WTC11 (cell line): ENCODE measurements around the gene KCNK15. TPM values are rescaled to one million over a fixed set of nuclear protein-coding genes. Genes with fewer than 3 reads are reported as not detected.
A peak's percentile ranks its signal among the peaks of the same experiment; 100 is the strongest.

Source experiments
- ATAC-seq: fragments of 200-7000 bp; cut with Tn5 transposase; 2 replicates; pipeline ENCODE4 v1.10.0; 2021; ENCODE audit warnings: mild to moderate bottlenecking, moderate library complexity
- CTCF ChIA-PET: fragments of 300-600 bp; sonication (Branson Sonifier 250); formaldehyde crosslinking; loops from one replicate; lab custom pipeline; 2021; ENCODE audit warnings: antibody characterized with exemption; lab: Charles Lee
- POLR2A ChIA-PET: fragments of 350-600 bp; sonication (Branson Sonifier 250); formaldehyde crosslinking; loops from one replicate; lab custom pipeline; 2021; ENCODE audit warnings: antibody characterized with exemption; lab: Charles Lee
- DNase-seq: peaks from one replicate; pipeline ENCODE4 v3.0.0; 2021; ENCODE audit warnings: low spot score
- H3K27ac Mint-ChIP-seq: 2 replicates; pipeline ENCODE4 v1.8.0; 2021; ENCODE audit warnings: mixed read lengths
- H3K27me3 Mint-ChIP-seq: 2 replicates; pipeline ENCODE4 v1.8.0; 2021; ENCODE audit warnings: low read depth, mild to moderate bottlenecking, moderate library complexity, mixed read lengths
- H3K36me3 Mint-ChIP-seq: 2 replicates; pipeline ENCODE4 v1.8.0; 2021; ENCODE audit warnings: mixed read lengths
- H3K4me1 Mint-ChIP-seq: 2 replicates; pipeline ENCODE4 v1.8.0; 2022; ENCODE audit warnings: mixed read lengths
- H3K4me3 Mint-ChIP-seq: 2 replicates; pipeline ENCODE4 v1.8.0; 2021; ENCODE audit warnings: mild to moderate bottlenecking, moderate library complexity, mixed read lengths
- H3K9me3 Mint-ChIP-seq: 2 replicates; pipeline ENCODE4 v1.8.0; 2021; ENCODE audit warnings: mixed read lengths
- CREB1 ChIP-seq: sonication (generic); formaldehyde crosslinking; IDR thresholded peaks from 2 replicates; pipeline ENCODE4 v1.8.0; 2023; ENCODE audit warnings: mild to moderate bottlenecking, missing genetic modification reagents
- FOXJ3 ChIP-seq: sonication (generic); formaldehyde crosslinking; IDR thresholded peaks from 2 replicates; pipeline ENCODE4 v1.9.0; 2021; ENCODE audit warnings: missing genetic modification reagents, mild to moderate bottlenecking, borderline replicate concordance
- HMGA2 ChIP-seq: fragments of 250-450 bp; sonication (Bioruptor Pico); IDR thresholded peaks from 2 replicates; pipeline ENCODE4 v1.4.0; 2021; ENCODE audit warnings: mild to moderate bottlenecking, moderate library complexity
- JUN ChIP-seq: sonication (generic); formaldehyde crosslinking; IDR thresholded peaks from 2 replicates; pipeline ENCODE4 v1.8.0; 2023; ENCODE audit warnings: mild to moderate bottlenecking, missing genetic modification reagents
- NFATC4 ChIP-seq: fragments of 250-450 bp; sonication (Bioruptor Pico); IDR thresholded peaks from 2 replicates; pipeline ENCODE4 v1.9.0; 2021; ENCODE audit warnings: mild to moderate bottlenecking
- NR2C2 ChIP-seq: sonication (generic); formaldehyde crosslinking; IDR thresholded peaks from 2 replicates; pipeline ENCODE4 v1.8.0; 2022; ENCODE audit warnings: mild to moderate bottlenecking, missing genetic modification reagents
- NR3C1 ChIP-seq: sonication (generic); formaldehyde crosslinking; conservative IDR thresholded peaks from 2 replicates; pipeline ENCODE4 v1.8.1; 2023; ENCODE audit warnings: low read depth, mild to moderate bottlenecking, missing genetic modification reagents
- PRRX2 ChIP-seq: fragments of 250-450 bp; sonication (Bioruptor Pico); IDR thresholded peaks from 2 replicates; pipeline ENCODE4 v1.8.0; 2021; ENCODE audit warnings: mild to moderate bottlenecking
- SMAD4 ChIP-seq: sonication (generic); formaldehyde crosslinking; IDR thresholded peaks from 2 replicates; pipeline ENCODE4 v1.8.0; 2022; ENCODE audit warnings: mild to moderate bottlenecking, missing genetic modification reagents
- TEAD1 ChIP-seq: sonication (generic); formaldehyde crosslinking; IDR thresholded peaks from 2 replicates; pipeline ENCODE4 v1.8.0; 2022; ENCODE audit warnings: mild to moderate bottlenecking, missing genetic modification reagents
- TP53 ChIP-seq: sonication (generic); formaldehyde crosslinking; IDR thresholded peaks from 2 replicates; pipeline ENCODE4 v1.8.1; 2023; ENCODE audit warnings: mild to moderate bottlenecking, missing genetic modification reagents
- ZNF219 ChIP-seq: sonication (generic); formaldehyde crosslinking; IDR thresholded peaks from 2 replicates; pipeline ENCODE4 v1.8.0; 2023; ENCODE audit warnings: missing genetic modification reagents, mild to moderate bottlenecking, borderline replicate concordance
- ZNF396 ChIP-seq: fragments of 250-450 bp; sonication (Bioruptor Pico); IDR thresholded peaks from 2 replicates; pipeline ENCODE4 v1.8.0; 2021; ENCODE audit warnings: mild to moderate bottlenecking, moderate library complexity, borderline replicate concordance
- total RNA-seq: library from RNA; stranded (reverse); gene quantifications from 3 replicates; pipeline ENCODE4 v1.2.3, GENCODE V29; 2021
- TF ChIP-seq, protein P1 (sequence below): sonication (generic); formaldehyde crosslinking; conservative IDR thresholded peaks from 2 replicates; pipeline ENCODE4 v1.8.1; 2023; ENCODE audit warnings: mild to moderate bottlenecking, low read depth, missing genetic modification reagents, moderate library complexity
- TF ChIP-seq, protein P2 (sequence below): sonication (generic); formaldehyde crosslinking; IDR thresholded peaks from 2 replicates; pipeline ENCODE4 v1.8.1; 2023; ENCODE audit warnings: mild to moderate bottlenecking, missing genetic modification reagents
- TF ChIP-seq, protein P3 (sequence below): sonication (generic); formaldehyde crosslinking; IDR thresholded peaks from 2 replicates; pipeline ENCODE4 v1.8.1; 2023; ENCODE audit warnings: mild to moderate bottlenecking, missing genetic modification reagents, borderline replicate concordance
- TF ChIP-seq, protein P4 (sequence below): sonication (generic); formaldehyde crosslinking; IDR thresholded peaks from 2 replicates; pipeline ENCODE4 v1.8.0; 2022; ENCODE audit warnings: mild to moderate bottlenecking, missing genetic modification reagents
- TF ChIP-seq, protein P5 (sequence below): sonication (generic); formaldehyde crosslinking; IDR thresholded peaks from 2 replicates; pipeline ENCODE4 v1.8.1; 2023; ENCODE audit warnings: mild to moderate bottlenecking, moderate library complexity, missing genetic modification reagents
- TF ChIP-seq, protein P6 (sequence below): sonication (generic); formaldehyde crosslinking; IDR thresholded peaks from 2 replicates; pipeline ENCODE4 v1.8.1; 2022; ENCODE audit warnings: low read depth, mild to moderate bottlenecking, moderate library complexity, missing genetic modification reagents, borderline replicate concordance
- TF ChIP-seq, protein P7 (sequence below): sonication (generic); formaldehyde crosslinking; IDR thresholded peaks from 2 replicates; pipeline ENCODE4 v1.8.1; 2023; ENCODE audit warnings: mild to moderate bottlenecking, missing genetic modification reagents

The KCNK15 gene
- total RNA-seq, 1 experiment from 2014 or later: 0.24 TPM

DNA sequence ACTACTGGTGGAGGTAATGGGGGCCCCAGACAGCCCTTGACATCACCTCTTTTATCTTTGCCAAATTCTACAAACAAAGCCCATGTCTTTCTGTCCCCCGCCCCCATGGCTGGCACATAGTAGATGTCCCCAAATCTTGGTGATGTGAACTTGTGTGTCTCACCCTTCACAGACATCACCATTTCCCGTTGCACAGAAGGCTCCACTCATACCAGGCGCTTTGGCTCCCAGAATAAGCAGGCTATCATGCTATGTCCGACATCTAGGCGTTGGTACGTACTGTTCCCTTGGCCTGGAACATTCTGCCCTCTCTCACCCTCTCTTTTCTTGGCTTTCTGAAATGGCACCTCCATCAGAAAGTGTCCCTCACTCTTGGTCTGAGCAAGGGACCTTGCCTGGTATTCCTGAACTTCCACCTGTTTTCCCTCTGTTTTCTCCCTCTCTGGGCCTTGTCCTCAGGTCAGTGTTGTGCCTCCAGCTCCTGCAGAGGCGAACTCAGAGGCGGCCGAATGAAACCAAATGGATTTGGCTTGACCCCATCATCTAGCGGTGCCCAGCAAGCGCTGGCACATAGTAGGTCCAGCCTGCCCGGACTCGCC, 31.5 kb upstream of the KCNK15 start:
- ATAC-seq: no peak
- Mint-ChIP-seq H3K9me3 (no peaks in the 10 kb centered on the region), H3K36me3 (no peaks in the 10 kb centered on the region), H3K27me3 (no peaks in the 10 kb centered on the region; the same call in 1 of the 2 replicates), H3K27ac (0 out of 2 replicates have a peak overlapping the region, but pooled peaks have one; percentile 34), H3K4me3 (no peak overlapping the region), H3K4me1 (no peaks in the 10 kb centered on the region)
- ChIA-PET POLR2A (no interaction called here), CTCF (no interaction called here)
- TF ChIP-seq TP53 (CRISPR knock-in tag) (no peak), HMGA2 (CRISPR knock-in tag) (no peak), NFATC4 (no peak), NR3C1 (CRISPR knock-in tag) (no peak), TEAD1 (no peak), ZNF219 (no peak), SMAD4 (CRISPR knock-in tag) (no peak), JUN (CRISPR knock-in tag) (no peak), ZNF396 (CRISPR knock-in tag) (no peak), PRRX2 (no peak)
- TF ChIP-seq, protein P1, sequence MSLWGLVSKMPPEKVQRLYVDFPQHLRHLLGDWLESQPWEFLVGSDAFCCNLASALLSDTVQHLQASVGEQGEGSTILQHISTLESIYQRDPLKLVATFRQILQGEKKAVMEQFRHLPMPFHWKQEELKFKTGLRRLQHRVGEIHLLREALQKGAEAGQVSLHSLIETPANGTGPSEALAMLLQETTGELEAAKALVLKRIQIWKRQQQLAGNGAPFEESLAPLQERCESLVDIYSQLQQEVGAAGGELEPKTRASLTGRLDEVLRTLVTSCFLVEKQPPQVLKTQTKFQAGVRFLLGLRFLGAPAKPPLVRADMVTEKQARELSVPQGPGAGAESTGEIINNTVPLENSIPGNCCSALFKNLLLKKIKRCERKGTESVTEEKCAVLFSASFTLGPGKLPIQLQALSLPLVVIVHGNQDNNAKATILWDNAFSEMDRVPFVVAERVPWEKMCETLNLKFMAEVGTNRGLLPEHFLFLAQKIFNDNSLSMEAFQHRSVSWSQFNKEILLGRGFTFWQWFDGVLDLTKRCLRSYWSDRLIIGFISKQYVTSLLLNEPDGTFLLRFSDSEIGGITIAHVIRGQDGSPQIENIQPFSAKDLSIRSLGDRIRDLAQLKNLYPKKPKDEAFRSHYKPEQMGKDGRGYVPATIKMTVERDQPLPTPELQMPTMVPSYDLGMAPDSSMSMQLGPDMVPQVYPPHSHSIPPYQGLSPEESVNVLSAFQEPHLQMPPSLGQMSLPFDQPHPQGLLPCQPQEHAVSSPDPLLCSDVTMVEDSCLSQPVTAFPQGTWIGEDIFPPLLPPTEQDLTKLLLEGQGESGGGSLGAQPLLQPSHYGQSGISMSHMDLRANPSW (CRISPR knock-in tag): no peak
- TF ChIP-seq, protein P2, sequence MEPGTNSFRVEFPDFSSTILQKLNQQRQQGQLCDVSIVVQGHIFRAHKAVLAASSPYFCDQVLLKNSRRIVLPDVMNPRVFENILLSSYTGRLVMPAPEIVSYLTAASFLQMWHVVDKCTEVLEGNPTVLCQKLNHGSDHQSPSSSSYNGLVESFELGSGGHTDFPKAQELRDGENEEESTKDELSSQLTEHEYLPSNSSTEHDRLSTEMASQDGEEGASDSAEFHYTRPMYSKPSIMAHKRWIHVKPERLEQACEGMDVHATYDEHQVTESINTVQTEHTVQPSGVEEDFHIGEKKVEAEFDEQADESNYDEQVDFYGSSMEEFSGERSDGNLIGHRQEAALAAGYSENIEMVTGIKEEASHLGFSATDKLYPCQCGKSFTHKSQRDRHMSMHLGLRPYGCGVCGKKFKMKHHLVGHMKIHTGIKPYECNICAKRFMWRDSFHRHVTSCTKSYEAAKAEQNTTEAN (CRISPR knock-in tag): no peak
- TF ChIP-seq, protein P3, sequence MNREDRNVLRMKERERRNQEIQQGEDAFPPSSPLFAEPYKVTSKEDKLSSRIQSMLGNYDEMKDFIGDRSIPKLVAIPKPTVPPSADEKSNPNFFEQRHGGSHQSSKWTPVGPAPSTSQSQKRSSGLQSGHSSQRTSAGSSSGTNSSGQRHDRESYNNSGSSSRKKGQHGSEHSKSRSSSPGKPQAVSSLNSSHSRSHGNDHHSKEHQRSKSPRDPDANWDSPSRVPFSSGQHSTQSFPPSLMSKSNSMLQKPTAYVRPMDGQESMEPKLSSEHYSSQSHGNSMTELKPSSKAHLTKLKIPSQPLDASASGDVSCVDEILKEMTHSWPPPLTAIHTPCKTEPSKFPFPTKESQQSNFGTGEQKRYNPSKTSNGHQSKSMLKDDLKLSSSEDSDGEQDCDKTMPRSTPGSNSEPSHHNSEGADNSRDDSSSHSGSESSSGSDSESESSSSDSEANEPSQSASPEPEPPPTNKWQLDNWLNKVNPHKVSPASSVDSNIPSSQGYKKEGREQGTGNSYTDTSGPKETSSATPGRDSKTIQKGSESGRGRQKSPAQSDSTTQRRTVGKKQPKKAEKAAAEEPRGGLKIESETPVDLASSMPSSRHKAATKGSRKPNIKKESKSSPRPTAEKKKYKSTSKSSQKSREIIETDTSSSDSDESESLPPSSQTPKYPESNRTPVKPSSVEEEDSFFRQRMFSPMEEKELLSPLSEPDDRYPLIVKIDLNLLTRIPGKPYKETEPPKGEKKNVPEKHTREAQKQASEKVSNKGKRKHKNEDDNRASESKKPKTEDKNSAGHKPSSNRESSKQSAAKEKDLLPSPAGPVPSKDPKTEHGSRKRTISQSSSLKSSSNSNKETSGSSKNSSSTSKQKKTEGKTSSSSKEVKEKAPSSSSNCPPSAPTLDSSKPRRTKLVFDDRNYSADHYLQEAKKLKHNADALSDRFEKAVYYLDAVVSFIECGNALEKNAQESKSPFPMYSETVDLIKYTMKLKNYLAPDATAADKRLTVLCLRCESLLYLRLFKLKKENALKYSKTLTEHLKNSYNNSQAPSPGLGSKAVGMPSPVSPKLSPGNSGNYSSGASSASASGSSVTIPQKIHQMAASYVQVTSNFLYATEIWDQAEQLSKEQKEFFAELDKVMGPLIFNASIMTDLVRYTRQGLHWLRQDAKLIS (CRISPR knock-in tag): no peak
- no peak for DNase-seq

DNA sequence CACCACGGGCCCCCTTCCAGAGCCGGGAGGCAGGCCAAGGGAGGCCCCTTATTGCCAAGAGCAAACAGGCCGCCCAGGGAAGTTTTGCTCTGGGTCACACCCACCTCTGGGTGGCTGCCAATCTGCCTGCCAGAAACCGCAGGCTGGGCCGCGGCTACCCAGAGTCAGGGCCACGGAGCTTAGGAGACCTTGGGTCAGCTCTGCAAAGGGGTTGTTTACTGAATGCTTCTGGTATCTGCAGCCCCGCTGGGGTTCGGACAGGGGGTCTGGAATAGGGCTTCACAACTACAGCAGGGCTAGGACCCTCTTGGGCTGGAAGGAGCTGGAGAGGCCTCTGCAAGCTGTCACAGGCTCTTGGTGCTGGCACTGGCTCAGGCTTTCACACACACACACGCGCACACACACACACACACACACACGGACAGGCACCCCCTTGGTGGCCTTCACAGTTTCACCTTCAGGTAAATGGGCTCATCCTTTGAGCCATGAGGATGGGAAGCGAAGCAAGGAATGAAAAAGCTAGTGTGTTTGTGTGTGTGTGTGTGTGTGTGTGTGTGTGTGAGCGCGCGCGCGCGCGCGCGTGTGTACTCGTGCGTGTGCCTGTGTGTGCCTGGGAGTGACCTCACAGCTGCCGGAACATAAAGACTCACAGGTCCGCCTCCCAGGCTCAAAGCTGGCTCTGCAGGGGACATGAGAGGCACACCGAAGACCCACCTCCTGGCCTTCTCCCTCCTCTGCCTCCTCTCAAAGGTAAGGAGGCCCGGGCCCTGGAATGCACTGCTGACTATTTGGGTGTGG, 30.8 kb upstream of the KCNK15 start, which contains the start of gene CCN5:
TSS of gene CCN5 (plus strand) at position 669 of the 798 bp plus-strand sequence. CDS start at position 691, 22 bp downstream.
- ChIA-PET CTCF (interaction anchor here (1.3 kb wide), 1 partner anchor 9 kb away, joined by 6 read pairs; no protein-coding TSS in a partner anchor), POLR2A (no interaction called here)
- no peak for ATAC-seq
- TF ChIP-seq CREB1 (CRISPR knock-in tag) (no peak), NR2C2 (CRISPR knock-in tag) (no peak), ZNF396 (CRISPR knock-in tag) (no peak), FOXJ3 (CRISPR knock-in tag) (no peak)
- TF ChIP-seq, protein P4, sequence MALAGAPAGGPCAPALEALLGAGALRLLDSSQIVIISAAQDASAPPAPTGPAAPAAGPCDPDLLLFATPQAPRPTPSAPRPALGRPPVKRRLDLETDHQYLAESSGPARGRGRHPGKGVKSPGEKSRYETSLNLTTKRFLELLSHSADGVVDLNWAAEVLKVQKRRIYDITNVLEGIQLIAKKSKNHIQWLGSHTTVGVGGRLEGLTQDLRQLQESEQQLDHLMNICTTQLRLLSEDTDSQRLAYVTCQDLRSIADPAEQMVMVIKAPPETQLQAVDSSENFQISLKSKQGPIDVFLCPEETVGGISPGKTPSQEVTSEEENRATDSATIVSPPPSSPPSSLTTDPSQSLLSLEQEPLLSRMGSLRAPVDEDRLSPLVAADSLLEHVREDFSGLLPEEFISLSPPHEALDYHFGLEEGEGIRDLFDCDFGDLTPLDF (CRISPR knock-in tag): no peak
- TF ChIP-seq, protein P5, sequence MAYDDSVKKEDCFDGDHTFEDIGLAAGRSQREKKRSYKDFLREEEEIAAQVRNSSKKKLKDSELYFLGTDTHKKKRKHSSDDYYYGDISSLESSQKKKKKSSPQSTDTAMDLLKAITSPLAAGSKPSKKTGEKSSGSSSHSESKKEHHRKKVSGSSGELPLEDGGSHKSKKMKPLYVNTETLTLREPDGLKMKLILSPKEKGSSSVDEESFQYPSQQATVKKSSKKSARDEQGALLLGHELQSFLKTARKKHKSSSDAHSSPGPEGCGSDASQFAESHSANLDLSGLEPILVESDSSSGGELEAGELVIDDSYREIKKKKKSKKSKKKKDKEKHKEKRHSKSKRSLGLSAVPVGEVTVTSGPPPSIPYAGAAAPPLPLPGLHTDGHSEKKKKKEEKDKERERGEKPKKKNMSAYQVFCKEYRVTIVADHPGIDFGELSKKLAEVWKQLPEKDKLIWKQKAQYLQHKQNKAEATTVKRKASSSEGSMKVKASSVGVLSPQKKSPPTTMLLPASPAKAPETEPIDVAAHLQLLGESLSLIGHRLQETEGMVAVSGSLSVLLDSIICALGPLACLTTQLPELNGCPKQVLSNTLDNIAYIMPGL (CRISPR knock-in tag): no peak
- TF ChIP-seq, protein P6, sequence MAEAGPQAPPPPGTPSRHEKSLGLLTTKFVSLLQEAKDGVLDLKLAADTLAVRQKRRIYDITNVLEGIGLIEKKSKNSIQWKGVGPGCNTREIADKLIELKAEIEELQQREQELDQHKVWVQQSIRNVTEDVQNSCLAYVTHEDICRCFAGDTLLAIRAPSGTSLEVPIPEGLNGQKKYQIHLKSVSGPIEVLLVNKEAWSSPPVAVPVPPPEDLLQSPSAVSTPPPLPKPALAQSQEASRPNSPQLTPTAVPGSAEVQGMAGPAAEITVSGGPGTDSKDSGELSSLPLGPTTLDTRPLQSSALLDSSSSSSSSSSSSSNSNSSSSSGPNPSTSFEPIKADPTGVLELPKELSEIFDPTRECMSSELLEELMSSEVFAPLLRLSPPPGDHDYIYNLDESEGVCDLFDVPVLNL (CRISPR knock-in tag): no peak
- TF ChIP-seq, protein P7, sequence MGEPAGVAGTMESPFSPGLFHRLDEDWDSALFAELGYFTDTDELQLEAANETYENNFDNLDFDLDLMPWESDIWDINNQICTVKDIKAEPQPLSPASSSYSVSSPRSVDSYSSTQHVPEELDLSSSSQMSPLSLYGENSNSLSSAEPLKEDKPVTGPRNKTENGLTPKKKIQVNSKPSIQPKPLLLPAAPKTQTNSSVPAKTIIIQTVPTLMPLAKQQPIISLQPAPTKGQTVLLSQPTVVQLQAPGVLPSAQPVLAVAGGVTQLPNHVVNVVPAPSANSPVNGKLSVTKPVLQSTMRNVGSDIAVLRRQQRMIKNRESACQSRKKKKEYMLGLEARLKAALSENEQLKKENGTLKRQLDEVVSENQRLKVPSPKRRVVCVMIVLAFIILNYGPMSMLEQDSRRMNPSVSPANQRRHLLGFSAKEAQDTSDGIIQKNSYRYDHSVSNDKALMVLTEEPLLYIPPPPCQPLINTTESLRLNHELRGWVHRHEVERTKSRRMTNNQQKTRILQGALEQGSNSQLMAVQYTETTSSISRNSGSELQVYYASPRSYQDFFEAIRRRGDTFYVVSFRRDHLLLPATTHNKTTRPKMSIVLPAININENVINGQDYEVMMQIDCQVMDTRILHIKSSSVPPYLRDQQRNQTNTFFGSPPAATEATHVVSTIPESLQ: no peak

More for the DNA sequence above, 30.8 kb upstream of the KCNK15 start, which contains the start of gene CCN5:
- Mint-ChIP-seq H3K4me3 (no peak within 1 kb of the TSS), H3K27ac (peak within 1 kb of the TSS; percentile 34; the same call in 1 of the 2 replicates), H3K27me3 (no peaks in the 10 kb centered on the region; the same call in 1 of the 2 replicates), H3K9me3 (no peaks in the 10 kb centered on the region), H3K36me3 (no peaks in the 10 kb centered on the region), H3K4me1 (no peaks in the 10 kb centered on the region)
- DNase-seq: no peak
